AG04450 (cell line): ENCODE measurements around the gene ARHGEF25. TPM values are rescaled to one million over a fixed set of nuclear protein-coding genes. Genes with fewer than 3 reads are reported as not detected.

Experiments used
- CTCF ChIA-PET: fragments of 300-600, 350-600 bp; formaldehyde crosslinking; extraction: SDS; loops from one replicate; lab custom pipeline; 2022; ENCODE audit warnings: antibody characterized with exemption, inconsistent platforms; lab: Charles Lee
- POLR2A ChIA-PET: fragments of 350-600 bp; formaldehyde crosslinking; extraction: SDS; loops from one replicate; lab custom pipeline; 2021; ENCODE audit warnings: antibody characterized with exemption, inconsistent platforms; lab: Yijun Ruan, JAX
- DNase-seq: peaks from one replicate; pipeline ENCODE4 v3.0.0-alpha.2; 2011; ENCODE audit warnings: low read depth, low spot score
- H3K27ac ChIP-seq: one replicate; pipeline ENCODE4 v1.5.1; 2012; ENCODE audit warnings: low read depth, low read length, control low read depth
- H3K27me3 ChIP-seq: one replicate; pipeline ENCODE4 v1.6.0; 2012; ENCODE audit warnings: low read length; ENCODE audit not compliant: control insufficient read depth, insufficient read depth
- H3K4me3 ChIP-seq: 2 replicates; pipeline ENCODE4 v1.5.1; 2011; ENCODE audit warnings: mild to moderate bottlenecking, low read depth, low read length, control low read depth
- H3K9me3 ChIP-seq: 2 replicates; pipeline ENCODE4 v1.5.1; 2012; ENCODE audit warnings: low read length; ENCODE audit not compliant: control insufficient read depth, insufficient read depth
- CTCF ChIP-seq: IDR thresholded peaks from 2 replicates; pipeline ENCODE4 v1.5.1; 2011; ENCODE audit warnings: low read depth, low read length, control low read depth, inconsistent platforms
- polyA plus RNA-seq: library from polyadenylated mRNA; depleted of rRNA; stranded (reverse); fragments of >200 nt; gene quantifications from 2 replicates; pipeline ENCODE4 v1.2.3, GENCODE V29; 2011

The ARHGEF25 gene
- polyA plus RNA-seq, 1 experiment = 23.4 TPM

GRCh38 chr12:57571926-57572762, 39.1 kb upstream of the ARHGEF25 start:
- no peak for DNase-seq
- Histone ChIP-seq H3K9me3 (no peaks in the 10 kb centered on the region; the same call in 1 of the 2 replicates), H3K4me3 (no peak overlapping the region), H3K27me3 (peaks cover 24% of the 10 kb centered on the region), H3K27ac (no peak overlapping the region)
- POLR2A ChIA-PET = no interaction called here
- no peak for TF ChIP-seq CTCF
- CTCF ChIA-PET = interaction anchor here (0.7 to 6.5 kb wide), 2 partner anchors 11 to 50 kb away, joined by 5 to 61 read pairs; no protein-coding TSS in a partner anchor

- ChIA-PET CTCF (interaction anchor here (1.2 to 6.5 kb wide), 3 partner anchors 8 to 58 kb away, joined by 3 to 61 read pairs (median 3); partner anchors contain the start of gene B4GALNT1), POLR2A (no interaction called here)
- Histone ChIP-seq H3K27ac (no peak overlapping the region), H3K9me3 (no peaks in the 10 kb centered on the region; the same call in 1 of the 2 replicates), H3K4me3 (no peak overlapping the region), H3K27me3 (peaks cover 22% of the 10 kb centered on the region)
- DNase-seq = no peak
- no peak for TF ChIP-seq CTCF
Measured at GRCh38 chr12:57574795-57575194, 36.4 kb upstream of the ARHGEF25 start.

- CTCF ChIA-PET = interaction anchor here (1.2 to 6.5 kb wide), 3 partner anchors 7 to 57 kb away, joined by 3 to 61 read pairs (median 3); partner anchors contain the start of gene B4GALNT1
- POLR2A ChIA-PET = interaction anchor here (0.6 kb wide), 1 partner anchor 12 kb away, joined by 4 read pairs; no protein-coding TSS in a partner anchor
Measured at GRCh38 chr12:57575771-57576612, 35.2 kb upstream of the ARHGEF25 start.

GRCh38 chr12:57576613-57577160, 34.5 kb upstream of the ARHGEF25 start:
- CTCF ChIA-PET = interaction anchor here (6.5 kb wide), 1 partner anchor 6 kb away, joined by 61 read pairs; no protein-coding TSS in a partner anchor
- Histone ChIP-seq H3K27ac (no peak overlapping the region), H3K9me3 (no peaks in the 10 kb centered on the region), H3K4me3 (no peak overlapping the region), H3K27me3 (peaks cover 21% of the 10 kb centered on the region)
- DNase-seq = no peak
- POLR2A ChIA-PET = no interaction called here
- no peak for TF ChIP-seq CTCF

More at GRCh38 chr12:57575771-57576612, 35.2 kb upstream of the ARHGEF25 start:
- TF ChIP-seq CTCF = no peak
- no peak for DNase-seq
- Histone ChIP-seq H3K27me3 (peaks cover 27% of the 10 kb centered on the region), H3K4me3 (no peak overlapping the region), H3K27ac (no peak overlapping the region), H3K9me3 (no peaks in the 10 kb centered on the region)
